Suprapubic skin (tissue), 3 donors: ENCODE results near the gene TPRKB.

Source experiments
- EP300 ChIP-seq: sonication (generic); formaldehyde crosslinking; IDR thresholded peaks from one replicate; pipeline ENCODE4 v1.6.1; 2017; ENCODE audit warnings: antibody characterized with exemption
- TF ChIP-seq, protein P1 (sequence below), 2 donors: fragments of 200-600 bp in 1 of 2; fragments of 450-650 bp in 1 of 2; sonication (generic) in 1 of 2; IDR thresholded peaks; one replicate each; pipeline ENCODE4 v1.5.1; 2016 to 2019; ENCODE audit warnings: antibody characterized with exemption in 2 of 2, mild to moderate bottlenecking in 1 of 2, moderate library complexity in 1 of 2

DNA sequence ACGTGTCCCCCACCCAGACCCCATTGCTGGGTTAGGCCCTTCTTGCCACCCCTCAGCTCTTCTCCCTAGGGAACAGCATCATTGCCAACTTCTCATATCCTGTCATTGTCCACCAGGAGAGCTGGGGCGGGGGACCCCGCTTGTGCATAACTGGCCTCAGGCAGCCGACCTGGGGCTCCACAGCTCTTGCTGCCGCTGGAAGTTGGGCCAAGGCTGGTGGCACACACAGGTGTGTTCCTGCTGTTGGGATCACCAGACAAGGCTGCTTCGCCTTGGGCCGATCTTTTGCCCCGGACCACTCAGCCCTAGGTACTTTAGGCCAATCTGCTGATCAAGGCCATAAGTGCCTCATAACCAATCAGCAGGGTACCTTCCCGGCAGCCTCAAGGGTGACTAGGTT is 28.6 kb downstream of the TPRKB start:
- TF ChIP-seq, protein P1, sequence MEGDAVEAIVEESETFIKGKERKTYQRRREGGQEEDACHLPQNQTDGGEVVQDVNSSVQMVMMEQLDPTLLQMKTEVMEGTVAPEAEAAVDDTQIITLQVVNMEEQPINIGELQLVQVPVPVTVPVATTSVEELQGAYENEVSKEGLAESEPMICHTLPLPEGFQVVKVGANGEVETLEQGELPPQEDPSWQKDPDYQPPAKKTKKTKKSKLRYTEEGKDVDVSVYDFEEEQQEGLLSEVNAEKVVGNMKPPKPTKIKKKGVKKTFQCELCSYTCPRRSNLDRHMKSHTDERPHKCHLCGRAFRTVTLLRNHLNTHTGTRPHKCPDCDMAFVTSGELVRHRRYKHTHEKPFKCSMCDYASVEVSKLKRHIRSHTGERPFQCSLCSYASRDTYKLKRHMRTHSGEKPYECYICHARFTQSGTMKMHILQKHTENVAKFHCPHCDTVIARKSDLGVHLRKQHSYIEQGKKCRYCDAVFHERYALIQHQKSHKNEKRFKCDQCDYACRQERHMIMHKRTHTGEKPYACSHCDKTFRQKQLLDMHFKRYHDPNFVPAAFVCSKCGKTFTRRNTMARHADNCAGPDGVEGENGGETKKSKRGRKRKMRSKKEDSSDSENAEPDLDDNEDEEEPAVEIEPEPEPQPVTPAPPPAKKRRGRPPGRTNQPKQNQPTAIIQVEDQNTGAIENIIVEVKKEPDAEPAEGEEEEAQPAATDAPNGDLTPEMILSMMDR (IDR thresholded peaks at IDR 0.05), result no peak
- TF ChIP-seq EP300, result no peak
